ENCODE results near the gene CEP128.
A peak's percentile ranks its signal among the peaks of the same experiment; 100 is the strongest.
"Not testable (repeated sequence)": the region's sequence is repeated elsewhere in the genome, so short reads cannot be mapped to it uniquely, and the experiment has no call there.

Gene CEP128

DNA sequence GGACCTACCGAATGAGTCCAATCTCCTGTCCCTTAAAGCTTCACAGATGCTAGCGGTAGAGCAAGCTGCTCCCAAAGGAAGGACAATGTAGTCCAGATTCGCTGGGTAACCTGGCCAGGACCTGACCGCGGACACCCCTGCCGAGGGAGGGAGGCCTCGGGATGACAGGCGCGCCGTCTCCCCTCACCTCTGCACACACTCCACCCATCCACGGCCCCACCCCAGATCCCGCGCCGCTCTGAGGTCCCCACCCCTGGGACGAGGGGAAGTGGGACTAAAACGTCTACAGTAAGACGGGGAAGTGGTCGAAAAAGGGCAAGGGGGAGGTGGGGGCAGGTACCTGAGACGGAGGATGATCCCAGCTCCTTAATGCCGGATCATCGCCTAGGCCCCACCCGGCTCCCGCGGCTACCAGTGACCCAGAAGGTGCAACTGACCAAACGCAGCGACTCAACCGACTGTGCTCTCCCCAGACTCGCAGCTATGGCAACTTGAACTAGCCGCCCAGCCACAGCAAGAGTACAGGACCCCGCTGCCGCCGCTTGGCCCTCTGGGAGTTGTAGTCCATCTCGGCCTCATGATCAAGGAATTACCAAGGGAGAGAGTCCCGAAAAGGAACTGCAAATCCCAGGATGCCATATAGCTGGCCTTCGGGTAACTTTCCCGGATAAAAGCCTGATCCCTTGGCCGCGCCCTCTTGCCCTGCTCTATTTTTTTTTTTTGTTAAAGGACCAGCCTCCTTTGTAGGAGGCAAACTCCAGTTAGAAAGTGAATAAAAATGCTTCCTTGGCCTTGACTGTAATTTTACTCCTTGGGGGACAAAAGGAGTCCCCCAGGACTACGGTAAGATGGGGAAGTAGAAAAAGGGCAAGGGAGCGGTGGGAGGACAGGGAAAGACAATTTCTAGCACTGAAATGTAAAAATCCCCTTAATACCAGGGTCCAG lies at the start of gene CEP128:
CEP128 (minus strand) TSS at position 498 of the 945 bp plus-strand sequence.
- peak; percentile 91 for DNase-seq

DNA sequence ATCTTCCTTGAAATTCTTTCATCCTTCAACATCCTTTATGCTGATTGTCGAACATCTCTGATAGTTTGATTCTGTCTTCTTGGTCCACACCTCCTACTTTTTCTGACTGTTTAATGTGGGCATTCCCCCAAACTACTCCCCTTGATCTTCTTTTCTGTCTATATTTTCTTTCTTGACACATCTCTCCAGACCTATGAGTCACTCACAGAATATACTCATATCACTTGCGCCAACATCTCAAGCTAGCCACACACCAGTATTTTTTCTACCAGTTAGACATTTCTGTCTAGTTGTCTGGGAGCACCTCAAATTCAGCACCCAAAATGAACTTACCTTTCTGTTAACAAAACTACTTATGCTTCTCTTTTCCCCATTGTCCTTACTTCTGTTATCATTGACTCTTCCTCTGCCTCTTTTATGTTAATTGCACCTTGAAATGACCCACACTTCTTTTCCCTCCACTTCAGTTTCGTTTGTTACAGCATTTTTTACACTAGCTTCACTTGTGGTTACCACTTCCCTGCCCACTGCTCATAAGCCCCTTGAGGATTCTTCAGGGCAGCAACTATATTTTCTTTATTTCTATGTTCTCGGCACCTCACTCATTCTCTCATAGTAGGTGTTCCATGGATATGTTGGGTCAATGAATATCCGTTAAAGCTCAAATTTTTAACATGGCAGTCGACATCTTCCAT lies 47.3 kb upstream of the CEP128 start:
- no peak for DNase-seq

DNA sequence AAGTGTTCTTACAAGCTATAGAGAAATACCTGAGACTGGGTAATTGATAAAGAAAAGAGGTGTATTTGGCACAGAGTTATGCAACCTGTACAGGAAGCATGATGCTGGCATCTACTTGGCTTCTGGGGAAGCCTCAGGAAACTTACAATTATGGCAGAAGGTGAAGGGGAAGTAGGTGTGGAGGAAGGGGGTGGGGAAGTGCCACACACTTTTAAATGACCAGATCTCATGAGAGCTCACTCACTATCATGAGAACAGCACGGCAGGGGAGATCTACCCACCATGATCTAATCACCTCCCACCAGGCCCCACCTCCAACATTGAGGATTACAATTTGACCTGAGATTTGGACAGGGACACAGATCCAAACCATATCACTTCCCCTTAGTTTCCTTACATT lies 46.7 kb upstream of the CEP128 start:
- DNase-seq: no peak

DNA sequence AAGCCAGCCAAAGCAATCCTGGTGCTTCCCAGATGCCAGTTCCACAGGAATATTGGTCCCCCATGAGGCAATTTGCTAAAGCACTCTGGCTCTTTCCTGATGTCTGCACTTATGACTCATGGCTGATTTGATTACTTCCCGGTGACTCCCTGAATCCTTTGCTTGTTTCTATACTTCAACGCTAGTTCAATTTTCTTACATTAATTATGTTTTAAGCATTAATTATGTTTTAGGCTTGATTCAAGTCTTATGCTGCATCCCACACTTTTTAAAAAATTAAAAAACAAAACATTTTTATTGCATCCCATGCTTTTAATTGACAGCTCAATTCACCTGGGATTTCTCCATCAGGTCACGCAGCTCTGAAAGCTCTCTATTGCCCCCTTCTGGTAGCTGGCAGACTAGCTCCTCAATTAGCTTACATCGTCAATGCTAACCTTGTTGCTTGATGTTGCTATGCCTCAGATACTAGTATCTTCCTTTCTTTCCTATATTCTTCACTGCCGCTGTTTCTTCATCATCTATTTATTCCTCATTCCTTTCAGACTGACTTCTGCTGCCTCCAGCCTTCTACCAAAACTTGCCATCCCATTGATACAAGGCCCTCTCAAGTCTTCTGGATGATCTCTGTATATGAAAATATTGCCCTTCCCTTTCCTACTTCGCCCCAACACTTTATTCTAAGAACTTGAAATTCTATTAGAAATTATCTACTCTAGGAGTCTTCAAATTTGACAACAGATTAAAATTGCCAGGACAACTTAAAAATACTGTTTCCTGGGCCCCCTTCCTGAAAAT lies 45.9 kb upstream of the CEP128 start:
- peak; percentile 75 for DNase-seq

DNA sequence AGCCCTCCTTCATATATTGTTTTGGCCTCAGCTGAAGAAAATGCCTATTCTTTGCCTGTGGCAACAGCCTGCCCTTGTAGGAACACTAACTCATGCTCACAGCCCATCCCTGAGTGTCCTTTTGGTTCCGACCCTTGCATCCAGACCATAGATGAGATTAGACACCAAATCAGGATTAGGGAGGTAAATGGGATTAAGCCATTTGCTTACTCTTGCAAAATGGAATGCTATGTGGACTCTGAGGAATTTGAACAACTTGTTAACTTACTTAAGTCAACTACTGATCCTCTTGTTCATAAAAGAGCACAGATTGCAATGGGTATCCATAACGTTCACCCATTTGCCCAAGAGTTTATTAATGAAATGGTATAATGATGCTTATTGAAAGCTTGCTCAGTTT lies 41.2 kb upstream of the CEP128 start:
- DNase-seq: no peak

DNA sequence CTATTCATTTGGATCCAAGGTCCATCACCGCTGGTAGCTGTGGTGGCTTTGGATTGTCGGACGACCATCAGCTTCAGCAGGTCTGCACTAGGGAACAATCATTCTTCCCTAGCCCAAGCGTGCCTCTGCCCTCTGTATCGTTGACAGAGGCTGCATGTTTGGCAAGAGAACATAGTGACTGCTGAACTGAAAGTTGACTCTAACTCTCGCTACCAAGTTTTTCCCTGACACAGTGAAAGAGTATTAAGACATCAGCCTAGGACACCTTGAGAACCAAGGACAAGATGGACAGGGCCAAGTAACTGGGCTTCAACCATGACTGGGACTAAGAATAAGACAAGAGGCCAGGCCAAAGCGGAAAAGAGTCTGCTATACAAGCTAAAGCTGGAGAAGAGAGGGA lies 40.1 kb upstream of the CEP128 start:
- no peak for DNase-seq

DNA sequence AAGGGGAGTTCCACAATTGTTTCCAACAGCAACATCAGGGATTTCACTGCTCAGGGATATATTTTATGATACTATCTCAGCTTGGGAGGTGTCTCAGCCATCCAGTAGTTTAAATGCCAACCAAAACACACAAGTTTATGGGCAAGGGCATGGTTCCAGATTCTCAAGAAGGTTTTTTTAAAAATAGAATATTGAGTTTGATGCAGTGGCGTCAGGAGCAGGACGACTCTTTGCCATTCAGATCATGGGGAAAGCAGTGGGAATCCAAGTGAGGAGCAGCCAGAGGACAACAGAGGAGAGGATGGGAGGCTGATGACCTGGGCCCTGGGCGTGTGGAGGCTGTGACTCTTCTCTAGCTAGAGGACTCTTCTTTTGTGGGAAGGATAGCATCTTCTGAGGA lies 39.6 kb upstream of the CEP128 start:
- no peak for DNase-seq

DNA sequence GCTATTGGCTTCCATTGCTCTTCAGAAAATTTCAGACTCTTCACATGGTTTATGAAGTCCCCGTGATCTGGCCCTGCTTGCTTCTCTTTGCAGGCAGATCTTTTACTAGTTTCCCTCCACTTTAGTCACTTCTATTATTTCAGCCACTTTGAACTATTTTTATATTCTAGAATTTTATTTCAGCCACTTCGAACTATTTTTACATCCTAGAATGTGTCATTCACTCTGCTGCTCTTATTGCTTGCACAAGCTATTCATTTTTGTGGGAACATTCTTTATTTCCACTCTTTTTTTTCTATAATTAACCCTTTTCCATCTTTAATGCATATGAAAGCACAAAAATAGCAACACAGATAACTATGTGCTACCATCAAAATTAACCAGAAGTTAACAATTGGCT lies 38.4 kb upstream of the CEP128 start:
- DNase-seq: no peak

DNA sequence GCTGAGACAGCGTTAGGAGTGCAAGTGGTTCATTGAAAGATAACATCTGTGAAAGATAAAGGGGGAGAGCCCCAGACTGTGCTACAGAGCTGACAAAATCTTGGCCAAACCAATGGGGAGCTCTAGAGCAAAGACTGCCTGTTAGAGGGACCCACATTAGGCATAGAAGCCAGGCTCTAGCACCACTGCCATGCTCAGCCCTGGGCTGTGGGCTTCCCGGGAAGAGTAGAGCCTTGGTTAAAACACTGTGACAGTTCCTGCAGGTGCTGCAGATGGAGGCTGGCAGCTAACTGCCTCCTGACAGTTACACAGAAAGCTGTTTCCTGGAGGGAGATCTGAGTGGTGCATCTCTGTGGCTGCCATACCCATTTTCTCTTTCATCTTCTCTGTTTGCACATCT lies 36.9 kb upstream of the CEP128 start:
- DNase-seq: no peak

DNA sequence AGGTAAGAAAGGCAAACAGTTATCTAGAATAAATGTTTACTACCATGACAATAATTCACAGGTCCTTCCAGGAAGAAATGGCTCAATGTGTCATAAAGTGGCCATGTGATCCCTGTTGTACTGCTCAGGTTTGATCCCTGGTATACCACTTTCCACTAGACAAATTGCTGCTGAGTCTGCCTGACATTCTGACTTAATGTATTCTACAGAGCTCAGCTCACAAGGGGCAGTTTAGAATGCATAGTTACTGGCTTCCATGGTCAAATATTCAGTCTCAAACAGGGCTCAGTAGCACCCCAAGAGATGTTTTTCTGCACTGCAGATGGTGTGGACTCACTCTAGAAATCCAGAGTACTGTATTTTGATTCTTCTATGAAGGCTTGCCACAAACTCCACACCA lies 35.7 kb upstream of the CEP128 start:
- DNase-seq: no peak

DNA sequence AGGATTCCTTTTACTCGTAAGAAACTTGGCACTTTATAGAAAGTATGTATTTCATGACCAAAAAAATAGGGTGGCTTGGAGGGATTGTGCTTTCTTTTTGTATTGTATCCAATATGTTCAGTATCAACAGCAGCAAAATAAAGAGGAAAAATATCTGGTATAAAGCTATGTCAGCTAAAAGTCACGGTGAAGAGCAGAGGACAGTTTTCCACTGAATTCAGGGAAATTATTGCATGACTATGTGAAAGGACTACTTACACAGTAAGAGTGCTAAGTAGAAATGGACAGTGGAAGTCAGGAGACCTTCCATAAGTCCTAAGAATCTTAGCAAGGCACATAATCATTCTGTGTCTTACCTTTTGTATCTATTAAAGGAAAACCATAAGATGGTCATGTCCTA lies 33.1 kb upstream of the CEP128 start:
- no peak for DNase-seq

DNA sequence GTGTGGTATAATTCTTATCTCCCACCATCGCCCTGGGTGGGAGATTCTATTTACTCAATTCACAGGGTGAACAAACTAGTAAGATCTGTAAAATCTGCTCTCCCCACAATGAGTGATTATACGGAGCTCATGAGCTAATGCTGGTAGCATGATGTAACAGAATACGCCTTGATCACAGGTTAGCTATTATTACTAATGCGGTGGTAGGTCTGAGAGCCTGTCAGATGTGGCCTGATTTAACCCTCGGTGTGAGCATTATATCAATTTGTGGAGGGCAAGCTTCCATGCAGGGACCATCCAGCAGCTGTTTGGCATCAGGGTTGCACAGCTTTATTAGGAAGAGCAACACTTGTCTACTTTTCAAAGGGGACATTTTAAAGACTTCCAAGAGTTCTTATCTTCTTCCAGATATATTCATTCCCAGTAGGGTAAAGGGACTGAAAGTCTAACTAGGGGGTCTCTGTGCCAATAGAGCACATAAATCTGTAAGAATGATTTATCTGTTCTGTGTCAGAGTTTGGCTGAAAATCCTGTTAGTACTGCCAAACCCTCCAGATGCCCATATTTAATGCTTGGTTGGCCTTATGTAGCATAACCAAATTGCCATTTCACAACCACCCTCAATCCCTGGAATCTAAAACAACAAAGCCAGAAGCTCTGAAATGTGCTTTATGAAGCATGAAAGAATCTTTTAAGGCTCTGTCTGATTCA lies 32.5 kb upstream of the CEP128 start:
- no peak for DNase-seq

DNA sequence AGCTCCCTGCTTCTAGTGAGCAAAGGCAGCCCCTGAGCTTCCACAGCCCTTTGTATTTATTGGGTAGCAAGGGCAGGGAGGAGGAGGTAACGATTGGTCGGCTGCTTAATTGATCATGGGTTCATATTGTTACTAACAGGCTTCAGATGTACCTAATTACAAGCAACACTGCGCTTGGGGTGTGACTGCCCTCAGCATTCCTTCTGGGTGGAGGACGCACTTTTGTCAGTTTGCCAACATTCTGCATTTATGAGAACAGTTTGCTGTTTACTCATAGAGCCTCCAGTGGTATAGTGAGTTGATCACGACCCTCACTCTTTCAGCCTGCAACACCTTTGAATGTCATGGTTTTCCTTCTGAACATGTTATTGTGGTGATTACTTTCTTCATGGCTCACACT lies 23.5 kb upstream of the CEP128 start:
- no peak for DNase-seq

DNA sequence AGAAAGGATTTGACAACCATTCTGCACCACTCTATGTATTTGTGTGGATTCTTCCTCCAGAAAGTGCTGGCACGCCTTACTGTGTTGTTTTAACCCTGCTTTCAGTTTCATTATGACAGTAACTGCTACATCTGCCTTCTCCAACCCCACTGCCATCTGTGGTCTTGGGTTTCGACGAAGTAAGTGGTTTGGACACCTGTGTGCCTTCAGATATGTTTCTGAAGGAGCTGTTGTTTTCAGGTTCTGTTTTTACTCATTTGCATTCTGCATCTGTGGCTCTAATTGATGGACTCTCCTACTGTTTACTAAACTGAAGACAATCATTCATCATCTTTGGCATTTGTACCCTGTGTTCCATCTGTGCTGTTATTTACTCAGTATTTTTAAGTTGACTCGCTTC lies 18.0 kb upstream of the CEP128 start:
- DNase-seq: peak; percentile 59

DNA sequence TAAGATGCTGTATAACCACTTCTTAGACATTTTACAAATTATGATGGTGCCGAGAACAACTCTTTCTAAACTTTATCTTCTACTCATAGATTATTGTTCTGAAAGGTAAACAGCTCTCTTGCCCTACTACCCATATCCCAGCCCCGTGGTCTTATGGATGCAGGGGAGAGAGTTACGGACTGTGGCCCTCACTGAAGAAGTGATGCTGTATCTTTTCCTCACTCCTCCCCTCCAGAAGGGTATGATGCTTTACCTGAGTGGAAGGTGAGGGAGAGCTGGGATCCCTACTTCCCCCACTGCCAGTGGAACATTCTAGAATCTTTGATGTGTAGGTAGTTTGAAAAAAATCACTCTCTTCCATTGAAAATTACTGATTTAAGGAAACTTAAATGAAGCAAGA lies 17.4 kb upstream of the CEP128 start:
- no peak for DNase-seq

DNA sequence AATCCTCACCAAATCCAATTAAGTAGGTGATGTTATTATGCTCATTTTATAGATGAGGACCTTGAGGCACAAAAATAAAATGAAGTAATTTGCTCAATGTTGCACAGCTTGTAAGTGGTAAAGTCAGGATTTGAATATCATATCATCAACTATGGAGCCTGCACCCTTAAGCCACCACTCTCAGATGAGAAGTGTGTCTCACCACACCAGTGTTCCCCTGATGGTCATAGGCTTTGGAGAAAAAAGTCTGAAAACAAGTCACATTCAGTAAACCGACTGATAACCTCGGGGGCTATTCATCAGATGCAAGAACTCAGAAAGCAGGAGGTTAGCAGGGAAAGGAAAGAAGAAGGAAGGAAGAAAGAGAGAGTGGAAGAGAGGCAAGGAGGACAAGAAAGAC lies 16.7 kb upstream of the CEP128 start:
- DNase-seq: no peak

DNA sequence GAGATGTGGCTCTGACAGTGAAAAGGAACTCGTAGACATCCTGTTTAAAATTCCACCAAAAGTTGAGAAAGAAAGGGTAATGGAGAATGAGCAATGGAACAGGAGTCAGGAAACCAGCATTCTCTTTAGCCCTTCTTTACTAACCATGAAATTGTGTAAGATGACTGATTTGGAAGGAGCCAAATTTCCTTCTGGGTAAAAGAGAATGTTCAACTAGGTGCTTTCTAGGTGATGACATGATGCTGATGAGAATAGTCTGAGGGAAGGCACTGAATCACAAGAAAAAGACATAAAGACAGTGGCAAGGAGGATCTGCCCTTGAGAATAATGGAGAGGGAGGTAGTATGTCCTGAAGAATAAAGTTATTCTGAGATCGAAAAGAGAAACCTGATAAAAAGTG lies 16.1 kb upstream of the CEP128 start:
- no peak for DNase-seq

DNA sequence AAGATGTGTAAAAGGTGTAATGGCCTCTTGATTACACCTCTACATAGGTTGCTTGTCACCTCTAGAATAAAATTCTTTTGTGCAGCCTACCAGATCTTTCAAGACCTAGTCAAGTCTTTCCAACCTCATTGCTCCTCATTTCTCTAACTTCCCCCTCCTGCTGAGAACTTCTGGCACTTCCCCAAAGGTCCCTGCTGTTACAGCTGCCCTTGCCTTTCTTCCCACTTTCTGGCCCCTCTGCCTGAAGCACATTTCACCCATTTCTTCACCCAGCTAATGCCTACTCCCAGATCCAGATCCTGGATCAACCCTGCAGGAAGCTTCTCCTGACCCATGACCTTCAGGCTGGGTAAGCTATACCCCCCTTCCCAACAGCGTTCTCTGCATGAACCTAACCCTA lies 15.4 kb upstream of the CEP128 start:
- DNase-seq: no peak

DNA sequence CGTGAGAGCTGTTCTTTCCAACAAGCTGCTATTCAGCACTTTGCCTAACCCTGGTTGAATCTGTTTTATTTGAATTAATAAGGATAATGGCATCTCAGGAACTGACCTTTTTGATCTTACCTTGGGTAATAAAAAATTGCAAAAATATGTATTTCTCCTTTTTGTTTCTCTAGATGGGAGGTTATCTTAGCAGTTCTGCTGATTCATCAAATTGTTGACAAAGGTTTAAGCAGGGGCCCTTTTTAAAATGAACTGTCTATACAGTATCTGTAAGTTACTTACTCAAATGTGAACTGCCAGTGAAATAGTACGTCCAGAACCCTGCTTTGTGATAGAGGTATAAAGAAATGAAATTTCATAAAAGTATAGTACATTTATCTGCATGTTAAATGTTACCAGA lies 14.6 kb upstream of the CEP128 start:
- DNase-seq: no peak

DNA sequence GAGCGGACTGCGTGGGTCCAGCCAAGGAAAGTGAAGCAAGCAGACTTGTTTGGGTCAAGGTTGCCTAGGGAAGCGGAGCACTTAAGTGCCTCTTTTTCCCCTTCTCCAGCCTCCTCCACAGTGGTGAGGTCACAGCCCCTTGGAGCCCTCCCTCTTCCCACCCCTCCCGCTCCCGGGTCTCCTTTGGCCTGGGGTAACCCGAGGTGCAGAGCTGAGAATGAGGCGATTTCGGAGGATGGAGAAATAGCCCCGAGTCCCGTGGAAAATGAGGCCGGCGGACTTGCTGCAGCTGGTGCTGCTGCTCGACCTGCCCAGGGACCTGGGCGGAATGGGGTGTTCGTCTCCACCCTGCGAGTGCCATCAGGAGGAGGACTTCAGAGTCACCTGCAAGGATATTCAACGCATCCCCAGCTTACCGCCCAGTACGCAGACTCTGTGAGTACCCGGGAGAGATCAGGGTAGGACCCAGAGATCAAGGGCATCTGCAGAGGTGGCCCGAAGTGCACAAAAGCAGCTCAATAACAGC lies 13.9 kb upstream of the CEP128 start, which contains the start of gene TSHR:
TSHR (plus strand) TSS at position 206 of the 526 bp plus-strand sequence; CDS start at position 266, 60 bp downstream.
- peak; percentile 31 for DNase-seq

DNA sequence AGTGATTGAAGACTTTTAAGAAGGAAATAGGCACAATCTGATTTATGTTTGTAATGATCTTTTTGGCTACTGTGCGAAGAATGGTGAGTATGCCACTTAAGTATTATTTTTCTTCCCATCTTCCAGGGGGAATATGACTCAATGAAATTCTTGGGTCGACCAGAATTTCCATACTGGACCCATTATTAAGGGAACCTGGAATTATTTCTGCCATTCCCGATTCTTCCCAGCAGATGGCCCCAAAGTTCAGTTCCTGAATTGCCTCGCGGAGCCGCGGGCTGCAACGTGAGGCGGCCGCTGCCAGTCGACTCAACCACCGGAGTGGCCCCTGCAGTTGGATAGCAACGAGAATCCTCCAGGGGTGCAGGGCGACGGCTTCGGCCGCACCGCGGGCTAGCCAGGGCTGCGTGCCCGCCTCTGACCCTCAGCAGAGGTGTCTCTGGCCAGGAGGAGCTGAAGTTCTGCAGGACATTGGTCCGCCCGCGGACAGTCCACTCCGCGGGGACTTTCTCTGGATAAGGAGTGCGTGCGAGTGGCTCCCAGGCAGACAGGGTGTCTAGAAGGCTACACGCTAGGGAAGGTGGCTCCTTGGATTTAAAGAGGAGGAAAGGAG lies 13.3 kb upstream of the CEP128 start:
- DNase-seq: peak; percentile 84

DNA sequence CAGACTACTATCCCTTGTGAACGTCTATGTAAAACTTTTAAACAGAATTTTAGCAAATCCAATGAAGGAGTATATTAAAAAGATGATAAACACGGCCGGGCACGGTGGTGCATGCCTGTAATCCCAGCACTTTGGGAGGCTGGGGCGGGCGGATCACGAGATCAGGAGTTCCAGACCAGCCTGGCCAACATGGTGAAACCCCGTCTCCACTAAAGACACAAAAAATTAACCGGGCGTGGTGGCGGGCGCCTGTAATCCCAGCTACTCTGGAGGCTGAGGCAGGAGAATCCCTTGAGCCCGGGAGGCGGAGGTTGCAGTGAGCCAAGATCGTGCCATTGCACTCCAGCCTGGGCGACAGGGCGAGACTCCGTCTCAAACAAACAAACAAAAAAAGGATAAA lies 11.7 kb upstream of the CEP128 start:
- not testable (repeated sequence) for DNase-seq
